K562 (cell line): Measurements from ENCODE around the gene FAM168B. TPM values are rescaled to one million over a fixed set of nuclear protein-coding genes. Genes with fewer than 3 reads are reported as not detected.

ENCODE experiments used
- ATAC-seq: fragments of 200-7000 bp; cut with Tn5 transposase; 3 replicates; pipeline ENCODE4 v1.9.1; 2020; ENCODE audit warnings: moderate library complexity
- BruUV-seq: library from RNA; stranded (reverse); fragments of 400-500 nt; replicated peaks from 2 replicates; lab custom pipeline; 2021; lab: Mats Ljungman, UMichigan
- CTCF ChIA-PET: fragments of 300-600 bp; formaldehyde crosslinking; extraction: SDS; loops from one replicate; lab custom pipeline; 2021; ENCODE audit warnings: low intra/inter-chr PET ratio; lab: Yijun Ruan, JAX
- POLR2A ChIA-PET: fragments of 300-600, 350-650 bp; sonication (Branson Sonifier 250); formaldehyde crosslinking; extraction: SDS; loops from one replicate; lab custom pipeline; 2021; ENCODE audit warnings: antibody characterized with exemption, inconsistent platforms; lab: Yijun Ruan, JAX
- DNase-seq, 4 experiments: peaks; one replicate each; pipeline versions ENCODE4 v3.0.0 to v3.0.0-alpha.2; 2011 to 2018; ENCODE audit warnings: low spot score in 3 of 4, mixed read lengths in 3 of 4; ENCODE audit errors: extremely low read depth in 1 of 4
- FAIRE-seq: peaks from 2 replicates; lab custom pipeline; 2011; peaks lifted over from hg19 to GRCh38; lab: Jason Lieb, UNC
- H2AFZ ChIP-seq: 2 replicates; pipeline ENCODE4 v1.6.0; 2011; ENCODE audit warnings: low read depth, low read length, control low read depth, inconsistent platforms
- H3K27ac ChIP-seq: fragments of 200-600 bp; 3 replicates; pipeline ENCODE4 v1.8.0; 2011; ENCODE audit warnings: low read depth, mild to moderate bottlenecking, control low read depth, inconsistent platforms, low read length, moderate library complexity, mixed read lengths; ENCODE audit errors: extremely low read depth
- H3K27me3 ChIP-seq, 2 experiments: fragments of 300-600 bp in 1 of 2; 2 replicates in 1 of 2; 3 replicates in 1 of 2; pipeline versions ENCODE4 v1.6.0 to v1.8.0; 2011; ENCODE audit warnings: inconsistent platforms in 2 of 2, low read length in 2 of 2, mild to moderate bottlenecking in 1 of 2, mixed read lengths in 1 of 2, moderate library complexity in 1 of 2; ENCODE audit not compliant: control insufficient read depth in 2 of 2, insufficient read depth in 2 of 2
- H3K36me3 ChIP-seq: fragments of 300-600 bp; 3 replicates; pipeline ENCODE4 v1.8.0; 2011; ENCODE audit warnings: mild to moderate bottlenecking, low read length, inconsistent platforms; ENCODE audit not compliant: control insufficient read depth, insufficient read depth
- H3K4me1 ChIP-seq, 2 experiments: fragments of 200-600 bp in 1 of 2; replicated peaks in 1 of 2; 2 replicates in 1 of 2; 3 replicates in 1 of 2; pipeline versions ENCODE4 v1.5.1 to v1.8.0; 2011; ENCODE audit warnings: inconsistent platforms in 2 of 2, low read length in 2 of 2, mild to moderate bottlenecking in 1 of 2, mixed read lengths in 1 of 2, moderate library complexity in 1 of 2; ENCODE audit not compliant: control insufficient read depth in 2 of 2, insufficient read depth in 2 of 2
- H3K4me2 ChIP-seq: 2 replicates; pipeline ENCODE4 v1.6.1; 2011; ENCODE audit warnings: low read length, control low read depth, inconsistent platforms, mixed read lengths; ENCODE audit not compliant: insufficient read depth
- H3K4me3 ChIP-seq: fragments of 200-600 bp; sonication (generic), shearing (Covaris generic); 2 replicates; pipeline ENCODE4 v1.5.1; 2016; ENCODE audit warnings: control low read depth, inconsistent platforms
- H3K79me2 ChIP-seq: fragments of 200-600 bp; 3 replicates; pipeline ENCODE4 v1.8.0; 2011; ENCODE audit warnings: low read length, inconsistent platforms; ENCODE audit not compliant: control insufficient read depth, insufficient read depth
- H3K9ac ChIP-seq, 2 experiments: 2 replicates each; pipeline versions ENCODE4 v1.6.0 to v1.6.1; 2011; ENCODE audit warnings: low read depth in 2 of 2, low read length in 2 of 2, control low read depth in 1 of 2, inconsistent platforms in 1 of 2, mild to moderate bottlenecking in 1 of 2, mixed read lengths in 1 of 2; ENCODE audit not compliant: insufficient read depth in 1 of 2
- H3K9me1 ChIP-seq: one replicate; pipeline ENCODE4 v1.6.0; 2011; ENCODE audit warnings: inconsistent platforms, mild to moderate bottlenecking, low read length, moderate library complexity; ENCODE audit not compliant: control insufficient read depth, insufficient read depth
- H3K9me3 ChIP-seq: replicated peaks from 2 replicates; pipeline ENCODE4 v1.5.1; 2011; ENCODE audit warnings: low read depth, low read length, inconsistent platforms; ENCODE audit not compliant: control insufficient read depth, insufficient read depth
- H4K20me1 ChIP-seq: replicated peaks from 2 replicates; pipeline ENCODE4 v1.6.1; 2011; ENCODE audit warnings: low read length, inconsistent platforms, mixed read lengths; ENCODE audit not compliant: control insufficient read depth, insufficient read depth
- NCOA4 ChIP-seq: fragments of 450-650 bp; IDR thresholded peaks from 2 replicates; pipeline ENCODE4 v1.6.1; 2018; ENCODE audit warnings: mild to moderate bottlenecking; ENCODE audit not compliant: partially characterized antibody
- NCOR1 ChIP-seq: fragments of 450-650 bp; IDR thresholded peaks from 2 replicates; pipeline ENCODE4 v1.6.1; 2016; ENCODE audit warnings: mild to moderate bottlenecking, moderate library complexity
- ZBTB8A ChIP-seq: fragments of 450-650 bp; IDR thresholded peaks from 2 replicates; pipeline ENCODE4 v1.6.1; 2018; ENCODE audit warnings: mild to moderate bottlenecking, moderate library complexity; ENCODE audit not compliant: partially characterized antibody
- ZNF143 ChIP-seq: sonication (generic); formaldehyde crosslinking; IDR thresholded peaks from 2 replicates; pipeline ENCODE4 v1.9.0; 2022; ENCODE audit warnings: mild to moderate bottlenecking, missing genetic modification reagents
- ZNF512 ChIP-seq: IDR thresholded peaks from 2 replicates; pipeline ENCODE4 v1.6.1; 2016; ENCODE audit warnings: missing genetic modification characterization, missing compliant biosample characterization
- ZNF699 ChIP-seq: fragments of 250-450 bp; sonication (Bioruptor Pico); IDR thresholded peaks from 2 replicates; pipeline ENCODE4 v1.8.0; 2021; ENCODE audit warnings: mild to moderate bottlenecking, moderate library complexity; ENCODE audit not compliant: insufficient replicate concordance
- ZNF764 ChIP-seq: fragments of 250-450 bp; sonication (Bioruptor Pico); IDR thresholded peaks from 2 replicates; pipeline ENCODE4 v1.4.0; 2020; ENCODE audit warnings: low read depth, mild to moderate bottlenecking, moderate library complexity
- WGBS: fragments of 100-300 bp; shearing (Covaris generic); methylation state at CpG from one replicate; pipeline ENCODE4 v1.1.6; 2016; ENCODE audit warnings: low coverage, mixed read lengths; ENCODE audit not compliant: insufficient coverage; ENCODE audit errors: missing lambda C conversion rate; 5-methylcytosine and 5-hydroxymethylcytosine counted together
- in situ Hi-C: fragments of 300-500 bp; cut with MboI; formaldehyde crosslinking; loops from 4 replicates; pipeline ENCODE4 v1.15.0; 2018; ENCODE audit warnings: inconsistent platforms, mixed read lengths
- intact Hi-C: fragments of 100-400 bp; cut with micrococcal nuclease; formaldehyde crosslinking; loops from 2 replicates; pipeline ENCODE4 v1.14.2; 2022
- polyA plus RNA-seq, 8 experiments: library from polyadenylated mRNA; depleted of rRNA in 4 of 8; stranded (reverse) in 5 of 8; unstranded in 3 of 8; fragments of >200 nt; fragmentation: Nextera tagmentation in 2 of 8; fragmentation: Illumina TruSeq in 1 of 8; extraction: Ambion mirVana in 2 of 8; extraction: Trizol in 1 of 8; gene quantifications; 2 replicates each; pipeline versions ENCODE4 v1.2.1 to v1.2.3, GENCODE V29; 2011 to 2014; ENCODE audit warnings: inconsistent platforms in 1 of 8, missing spikeins in 1 of 8
- total RNA-seq, 7 experiments: library from RNA; depleted of rRNA in 6 of 7; stranded (reverse); fragments of >200 nt in 6 of 7; fragmentation: Illumina TruSeq in 2 of 7; extraction: Trizol in 2 of 7; gene quantifications; 2 replicates each; pipeline versions ENCODE4 v1.2.1 to v1.2.3, GENCODE V29; 2011 to 2021; ENCODE audit warnings: low replicate concordance in 1 of 7

The FAM168B gene
- total and polyA plus RNA-seq, 9 of the 15 experiments (the other 6 are each of a cell fraction or from before 2014, with no cell fraction given), result 3.3 to 76.0 (median 46.1) TPM

- no peak for TF ChIP-seq ZNF512 (tag)
- no peak for TF ChIP-seq ZNF143 (CRISPR knock-in tag)
- no peak for TF ChIP-seq ZNF699 (CRISPR knock-in tag)
Measured at GRCh38 chr2:131006561-131006960, 86.7 kb downstream of the FAM168B start (continued).

DNA sequence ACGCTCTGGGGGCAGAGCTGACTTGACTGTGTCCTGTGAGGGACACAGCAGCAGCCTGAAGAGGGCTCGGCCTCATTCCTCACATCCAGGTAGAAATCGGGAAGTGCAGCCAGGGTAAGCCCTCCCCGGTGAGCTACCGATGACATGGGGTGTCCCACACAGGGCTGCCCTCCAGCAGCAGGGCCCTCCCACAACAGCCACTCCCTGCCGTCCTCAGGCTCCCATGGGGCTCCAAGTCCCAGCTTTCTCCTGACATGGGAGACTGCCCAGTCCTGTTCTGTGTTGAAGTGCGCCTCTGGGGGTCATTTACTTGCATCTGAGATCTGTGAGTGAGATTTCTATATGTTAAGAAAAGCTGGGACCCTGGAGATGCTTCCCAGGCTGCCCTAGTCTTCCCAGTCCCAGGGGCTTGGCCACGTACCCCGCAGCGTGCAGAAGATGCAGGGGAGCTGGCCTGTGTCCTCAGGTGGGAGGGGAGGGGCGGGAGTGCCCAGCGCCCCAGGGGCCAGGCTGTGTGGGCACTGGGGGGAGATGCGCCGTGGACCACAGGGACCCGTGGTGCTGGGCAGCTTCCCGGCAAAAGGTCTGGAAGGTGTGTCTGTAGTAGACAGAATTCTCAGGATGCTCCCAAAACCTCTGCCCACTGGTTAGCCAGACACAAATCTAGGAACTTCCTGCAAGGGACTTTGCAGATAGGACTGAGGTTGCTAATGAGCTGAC lies 87.9 kb downstream of the FAM168B start:
- no peak for FAIRE-seq
- BruUV-seq, result no TSS peak
- CTCF ChIA-PET, result no interaction called here

More for the DNA sequence above, 87.9 kb downstream of the FAM168B start:
- Histone ChIP-seq H3K9ac (no peak overlapping the region), H3K4me3 (no peak overlapping the region), H3K79me2 (no peaks in the 10 kb centered on the region), H3K4me1 (no peaks in the 10 kb centered on the region), H3K27ac (no peak overlapping the region), H3K9me1 (no peaks in the 10 kb centered on the region), H2AFZ (no peak overlapping the region), H3K27me3 (peaks cover 40 to 51% of the 10 kb centered on the region in 2 experiments), H3K36me3 (no peaks in the 10 kb centered on the region), H4K20me1 (no peaks in the 10 kb centered on the region), H3K4me2 (no peak overlapping the region), H3K9me3 (no peaks in the 10 kb centered on the region)
- under 1% methylated on average over 13 of the region's 16 CpGs for WGBS
- in situ Hi-C loops (no loop called here), intact Hi-C loops (loop anchor here (10.0 kb wide), 1 partner anchor 389 kb away; no protein-coding TSS in a partner anchor)
- no peak for DNase-seq
- ATAC-seq, result no peak; the same call in none of the 3 replicates
- POLR2A ChIA-PET, result interaction anchor here (0.6 to 1.5 kb wide), 4 partner anchors 10 to 133 kb away, joined by 3 to 4 read pairs (median 3); no protein-coding TSS in a partner anchor
- TF ChIP-seq ZBTB8A, result no peak
- TF ChIP-seq NCOA4, result no peak
- no peak for TF ChIP-seq NCOR1
- TF ChIP-seq ZNF764 (CRISPR knock-in tag), result no peak
